HepG2 (cell line): ENCODE data around the gene FAM170B. TPM values are rescaled to one million over a fixed set of nuclear protein-coding genes. Genes with fewer than 3 reads are reported as not detected.

Source experiments
- DPF2 ChIP-seq: sonication (generic); formaldehyde crosslinking; IDR thresholded peaks from 2 replicates; pipeline ENCODE4 v1.4.0; 2020; ENCODE audit warnings: mild to moderate bottlenecking, low read depth, missing genetic modification reagents, borderline replicate concordance
- KDM1A ChIP-seq: IDR thresholded peaks from 2 replicates; pipeline ENCODE4 v1.6.1; 2016; ENCODE audit warnings: missing compliant biosample characterization
- ZNF646 ChIP-seq: sonication (generic); formaldehyde crosslinking; IDR thresholded peaks from 2 replicates; pipeline ENCODE4 v1.9.0; 2021; ENCODE audit warnings: mild to moderate bottlenecking, missing genetic modification reagents
- polyA plus RNA-seq, 8 experiments: library from polyadenylated mRNA; depleted of rRNA in 3 of 8; stranded (reverse) in 7 of 8; unstranded in 1 of 8; fragments of >200 nt; fragmentation: Illumina TruSeq in 4 of 8; extraction: Trizol in 4 of 8; gene quantifications; 2 replicates each; pipeline versions ENCODE4 v1.2.1 to v1.2.3, GENCODE V29; 2011 to 2016; ENCODE audit warnings: low read depth in 4 of 8, missing spikeins in 1 of 8, mixed read lengths in 1 of 8; ENCODE audit not compliant: insufficient read depth in 1 of 8
- total RNA-seq, 5 experiments: library from RNA; depleted of rRNA; stranded (reverse); fragments of >200 nt; fragmentation: Illumina TruSeq; extraction: Trizol; gene quantifications; 2 replicates each; pipeline ENCODE4 v1.2.3, GENCODE V29; 2016; ENCODE audit warnings: low read depth in 1 of 5
- TF ChIP-seq, protein P1 (sequence below): sonication (generic); formaldehyde crosslinking; IDR thresholded peaks from 2 replicates; pipeline ENCODE4 v1.8.0; 2022; ENCODE audit warnings: missing genetic modification reagents, mild to moderate bottlenecking, moderate library complexity, borderline replicate concordance

FAM170B gene
- total and polyA plus RNA-seq, 2 of the 13 experiments (the other 11 are each of a cell fraction or from before 2014, with no cell fraction given): not detected

DNA sequence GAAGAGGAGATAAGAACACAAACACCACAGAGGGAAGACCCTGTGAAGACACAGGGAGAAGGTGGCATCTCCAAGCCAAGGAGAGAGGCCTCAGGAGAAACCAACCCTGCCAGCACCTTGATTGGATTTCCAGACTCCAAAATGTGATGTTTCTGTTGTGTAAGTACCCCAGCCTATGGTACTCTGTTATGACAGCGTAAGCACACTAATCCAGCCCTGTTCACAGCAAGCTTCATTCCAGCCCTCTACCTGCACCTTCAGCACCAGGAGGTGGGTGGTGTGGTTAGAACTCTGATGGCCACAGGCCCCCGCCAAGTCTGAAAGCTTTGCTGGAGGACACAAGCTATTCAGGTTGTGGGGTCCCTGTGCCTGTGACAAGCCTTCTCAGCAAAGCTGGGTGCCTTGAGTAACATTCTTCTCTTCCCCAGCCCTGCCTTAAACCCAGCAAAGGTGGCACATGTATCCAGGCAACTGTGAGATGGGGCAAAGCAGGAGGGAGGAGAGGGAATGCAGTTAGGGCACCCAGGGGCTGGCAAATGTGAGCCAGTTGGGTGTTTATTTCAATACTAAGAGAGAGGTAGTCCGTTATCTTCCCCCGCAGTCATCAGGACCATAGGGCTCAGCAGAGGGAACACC, 23.0 kb downstream of the FAM170B start (continued):
- TF ChIP-seq ZNF646 (CRISPR knock-in tag): no peak
- TF ChIP-seq KDM1A: no peak
- TF ChIP-seq DPF2 (CRISPR knock-in tag): no peak
- TF ChIP-seq, protein P1, sequence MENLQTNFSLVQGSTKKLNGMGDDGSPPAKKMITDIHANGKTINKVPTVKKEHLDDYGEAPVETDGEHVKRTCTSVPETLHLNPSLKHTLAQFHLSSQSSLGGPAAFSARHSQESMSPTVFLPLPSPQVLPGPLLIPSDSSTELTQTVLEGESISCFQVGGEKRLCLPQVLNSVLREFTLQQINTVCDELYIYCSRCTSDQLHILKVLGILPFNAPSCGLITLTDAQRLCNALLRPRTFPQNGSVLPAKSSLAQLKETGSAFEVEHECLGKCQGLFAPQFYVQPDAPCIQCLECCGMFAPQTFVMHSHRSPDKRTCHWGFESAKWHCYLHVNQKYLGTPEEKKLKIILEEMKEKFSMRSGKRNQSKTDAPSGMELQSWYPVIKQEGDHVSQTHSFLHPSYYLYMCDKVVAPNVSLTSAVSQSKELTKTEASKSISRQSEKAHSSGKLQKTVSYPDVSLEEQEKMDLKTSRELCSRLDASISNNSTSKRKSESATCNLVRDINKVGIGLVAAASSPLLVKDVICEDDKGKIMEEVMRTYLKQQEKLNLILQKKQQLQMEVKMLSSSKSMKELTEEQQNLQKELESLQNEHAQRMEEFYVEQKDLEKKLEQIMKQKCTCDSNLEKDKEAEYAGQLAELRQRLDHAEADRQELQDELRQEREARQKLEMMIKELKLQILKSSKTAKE (CRISPR knock-in tag): no peak
